ENCODE results near the gene CBX4.

Gene CBX4

DNA sequence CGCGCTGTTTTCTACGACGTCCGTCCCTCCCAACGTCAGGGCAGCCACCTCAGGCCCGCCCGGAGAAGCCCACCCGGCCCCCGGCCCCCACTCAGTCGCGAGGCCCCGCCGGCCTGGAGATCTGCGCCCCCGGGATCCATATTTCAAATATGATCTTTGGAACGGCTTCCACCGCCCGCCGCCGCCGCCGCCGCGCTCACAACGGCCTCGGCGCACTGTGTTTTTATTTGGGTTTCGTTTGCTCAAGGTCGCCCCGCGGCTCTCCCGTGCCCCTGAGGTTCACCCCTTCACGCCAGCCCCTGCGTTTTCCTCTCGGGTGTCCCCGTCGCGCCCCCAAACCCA, 4.2 kb upstream of the CBX4 start:
- H3K4me3 Mint-ChIP-seq: peak overlapping the region; percentile 71
- H3K9me3 Mint-ChIP-seq: no peaks in the 10 kb centered on the region
- peaks cover 14% of the 10 kb centered on the region for H3K4me1 Mint-ChIP-seq
- DNase-seq (ENCODE audit: low spot score in 2 of 2) (no peak), ATAC-seq (replicated peaks; ENCODE audit: extremely low read depth, poor library complexity, severe bottlenecking) (no peak)
- peaks cover 47% of the 10 kb centered on the region for H3K27me3 Mint-ChIP-seq
- no peak overlapping the region for H3K27ac Mint-ChIP-seq (ENCODE audit: low read depth)
- peaks cover 24% of the 10 kb centered on the region for H3K36me3 Mint-ChIP-seq (ENCODE audit: insufficient read depth)

DNA sequence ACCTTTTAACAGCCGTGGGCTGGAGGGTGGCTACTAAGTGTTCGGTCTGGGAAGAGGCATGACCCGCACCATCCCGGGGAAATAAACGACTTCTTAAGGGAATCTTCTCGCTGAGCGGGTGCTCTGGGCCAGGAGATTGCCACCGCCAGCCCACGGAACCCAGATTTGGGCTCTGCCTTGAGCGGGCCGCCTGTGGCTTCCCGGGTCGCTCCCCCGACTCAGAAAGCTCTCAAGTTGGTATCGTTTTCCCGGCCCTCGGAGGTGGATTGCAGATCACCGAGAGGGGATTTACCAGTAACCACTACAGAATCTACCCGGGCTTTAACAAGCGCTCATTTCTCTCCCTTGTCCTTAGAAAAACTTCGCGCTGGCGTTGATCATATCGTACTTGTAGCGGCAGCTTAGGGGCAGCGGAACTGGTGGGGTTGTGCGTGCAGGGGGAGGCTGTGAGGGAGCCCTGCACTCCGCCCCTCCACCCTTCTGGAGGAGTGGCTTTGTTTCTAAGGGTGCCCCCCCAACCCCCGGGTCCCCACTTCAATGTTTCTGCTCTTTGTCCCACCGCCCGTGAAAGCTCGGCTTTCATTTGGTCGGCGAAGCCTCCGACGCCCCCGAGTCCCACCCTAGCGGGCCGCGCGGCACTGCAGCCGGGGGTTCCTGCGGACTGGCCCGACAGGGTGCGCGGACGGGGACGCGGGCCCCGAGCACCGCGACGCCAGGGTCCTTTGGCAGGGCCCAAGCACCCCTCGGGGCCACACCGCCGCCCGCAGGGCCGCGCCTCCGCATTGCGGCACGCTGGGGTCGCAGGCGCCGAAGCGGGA, 3.6 kb upstream of the CBX4 start:
- ATAC-seq (replicated peaks; ENCODE audit: extremely low read depth, poor library complexity, severe bottlenecking): no peak
- Mint-ChIP-seq H3K4me1 (peaks cover 19% of the 10 kb centered on the region), H3K4me3 (peak overlapping the region; percentile 71), H3K9me3 (no peaks in the 10 kb centered on the region), H3K27ac (ENCODE audit: low read depth) (peak overlapping the region; percentile 32), H3K36me3 (ENCODE audit: insufficient read depth) (peaks cover 30% of the 10 kb centered on the region), H3K27me3 (peaks cover 41% of the 10 kb centered on the region)
- DNase-seq (ENCODE audit: low spot score in 2 of 2): peak; percentile 13 to 21

DNA sequence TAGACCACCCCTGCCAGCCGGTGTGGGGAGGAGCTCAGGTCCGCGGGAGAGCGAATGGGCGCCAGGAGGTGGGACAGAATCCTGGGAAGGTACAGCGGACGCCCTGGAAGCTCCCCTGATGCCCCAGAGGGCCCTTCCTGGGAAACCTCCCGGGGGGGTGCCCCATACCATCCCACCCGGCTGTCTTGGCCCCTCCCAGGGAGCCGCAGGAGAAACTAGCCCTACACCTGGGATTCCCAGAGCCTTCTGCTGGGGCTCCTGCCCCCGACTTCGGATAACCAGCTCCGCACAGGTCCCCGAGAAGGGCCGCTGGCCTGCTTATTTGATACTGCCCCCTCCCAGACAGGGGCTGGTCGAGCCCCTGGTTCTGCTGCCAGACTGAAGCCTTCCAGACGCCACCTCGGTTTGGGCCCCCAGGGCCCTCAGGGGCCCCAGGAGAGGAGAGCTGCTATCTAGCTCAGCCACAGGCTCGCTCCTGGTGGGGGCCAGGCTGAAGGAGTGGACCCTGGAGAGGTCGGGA, 3.0 kb upstream of the CBX4 start:
- H3K27me3 Mint-ChIP-seq: peaks cover 39% of the 10 kb centered on the region
- H3K27ac Mint-ChIP-seq (ENCODE audit: low read depth): peak overlapping the region; percentile 32
- peaks cover 22% of the 10 kb centered on the region for H3K4me1 Mint-ChIP-seq
- H3K36me3 Mint-ChIP-seq (ENCODE audit: insufficient read depth): peaks cover 36% of the 10 kb centered on the region
- DNase-seq (ENCODE audit: low spot score in 2 of 2) (no peak), ATAC-seq (replicated peaks; ENCODE audit: extremely low read depth, poor library complexity, severe bottlenecking) (no peak)
- H3K9me3 Mint-ChIP-seq: no peaks in the 10 kb centered on the region
- peak overlapping the region; percentile 71 for H3K4me3 Mint-ChIP-seq

DNA sequence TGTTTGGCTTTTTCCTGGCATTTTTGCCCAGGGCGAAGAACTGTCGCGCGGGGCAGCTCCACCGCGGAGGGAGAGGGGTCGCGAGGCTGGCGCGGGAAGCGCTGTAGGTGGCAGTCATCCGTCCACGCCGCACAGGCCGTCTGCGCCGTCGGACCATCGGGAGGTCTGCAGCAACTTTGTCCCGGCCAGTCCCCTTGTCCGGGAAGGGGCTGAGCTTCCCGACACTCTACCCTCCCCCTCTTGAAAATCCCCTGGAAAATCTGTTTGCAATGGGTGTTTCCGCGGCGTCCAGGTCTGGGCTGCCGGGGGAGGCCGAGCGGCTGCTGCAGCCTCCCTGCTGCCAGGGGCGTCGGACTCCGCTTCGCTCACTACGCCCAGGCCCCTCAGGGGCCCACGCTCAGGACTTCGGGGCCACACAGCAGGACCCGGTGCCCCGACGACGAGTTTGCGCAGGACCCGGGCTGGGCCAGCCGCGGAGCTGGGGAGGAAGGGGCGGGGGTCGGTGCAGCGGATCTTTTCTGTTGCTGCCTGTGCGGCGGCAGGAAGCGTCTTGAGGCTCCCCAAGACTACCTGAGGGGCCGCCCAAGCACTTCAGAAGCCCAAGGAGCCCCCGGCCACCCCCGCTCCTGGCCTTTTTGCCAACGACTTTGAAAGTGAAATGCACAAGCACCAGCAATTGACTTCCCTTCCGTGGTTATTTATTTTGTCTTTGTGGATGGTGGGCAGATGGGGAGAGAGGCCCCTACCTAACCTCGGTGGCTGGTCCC, 2.3 kb upstream of the CBX4 start:
- H3K27ac Mint-ChIP-seq (ENCODE audit: low read depth): peak overlapping the region; percentile 32
- H3K4me1 Mint-ChIP-seq: peaks cover 26% of the 10 kb centered on the region
- H3K4me3 Mint-ChIP-seq: peak overlapping the region; percentile 71
- ATAC-seq (replicated peaks; ENCODE audit: extremely low read depth, poor library complexity, severe bottlenecking) (no peak), DNase-seq (ENCODE audit: low spot score in 2 of 2) (peak in 1 of 2 donors; percentile 20)
- H3K9me3 Mint-ChIP-seq: no peaks in the 10 kb centered on the region
- peaks cover 39% of the 10 kb centered on the region for H3K27me3 Mint-ChIP-seq
- peaks cover 39% of the 10 kb centered on the region for H3K36me3 Mint-ChIP-seq (ENCODE audit: insufficient read depth)

DNA sequence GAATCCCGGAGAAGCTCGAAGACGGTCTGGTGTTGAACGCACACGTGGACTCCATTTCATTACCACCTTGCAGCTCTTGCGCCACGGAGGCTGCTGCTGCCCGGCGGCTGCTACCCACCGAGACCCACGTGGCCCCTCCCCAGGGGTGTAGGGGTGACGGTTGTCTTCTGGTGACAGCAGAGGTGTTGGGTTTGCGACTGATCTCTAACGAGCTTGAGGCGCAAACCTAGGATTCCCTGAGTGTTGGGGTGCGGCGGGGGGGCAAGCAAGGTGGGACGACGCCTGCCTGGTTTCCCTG, 1.7 kb upstream of the CBX4 start:
- Mint-ChIP-seq H3K4me3 (peak overlapping the region; percentile 98), H3K9me3 (no peaks in the 10 kb centered on the region), H3K36me3 (ENCODE audit: insufficient read depth) (peaks cover 42% of the 10 kb centered on the region), H3K27me3 (peaks cover 33% of the 10 kb centered on the region), H3K4me1 (peaks cover 28% of the 10 kb centered on the region), H3K27ac (ENCODE audit: low read depth) (peak overlapping the region; percentile 62)
- no peak for DNase-seq (ENCODE audit: low spot score in 2 of 2)
- ATAC-seq (replicated peaks; ENCODE audit: extremely low read depth, poor library complexity, severe bottlenecking): no peak

DNA sequence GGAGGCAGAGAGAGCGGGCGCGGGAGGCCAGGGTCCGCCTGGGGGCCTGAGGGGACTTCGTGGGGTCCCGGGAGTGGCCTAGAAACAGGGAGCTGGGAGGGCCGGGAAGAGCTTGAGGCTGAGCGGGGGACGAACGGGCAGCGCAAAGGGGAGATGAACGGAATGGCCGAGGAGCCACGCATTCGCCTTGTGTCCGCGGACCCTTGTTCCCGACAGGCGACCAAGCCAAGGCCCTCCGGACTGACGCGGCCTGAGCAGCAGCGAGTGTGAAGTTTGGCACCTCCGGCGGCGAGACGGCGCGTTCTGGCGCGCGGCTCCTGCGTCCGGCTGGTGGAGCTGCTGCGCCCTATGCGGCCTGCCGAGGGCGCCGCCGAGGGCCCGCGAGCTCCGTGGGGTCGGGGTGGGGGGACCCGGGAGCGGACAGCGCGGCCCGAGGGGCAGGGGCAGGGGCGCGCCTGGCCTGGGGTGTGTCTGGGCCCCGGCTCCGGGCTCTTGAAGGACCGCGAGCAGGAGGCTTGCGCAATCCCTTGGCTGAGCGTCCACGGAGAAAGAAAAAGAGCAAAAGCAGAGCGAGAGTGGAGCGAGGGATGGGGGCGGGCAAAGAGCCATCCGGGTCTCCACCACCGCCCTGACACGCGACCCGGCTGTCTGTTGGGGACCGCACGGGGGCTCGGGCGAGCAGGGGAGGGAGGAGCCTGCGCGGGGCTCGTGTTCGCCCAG, 1.2 kb upstream of the CBX4 start:
- H3K4me1 Mint-ChIP-seq: peaks cover 28% of the 10 kb centered on the region
- peaks cover 28% of the 10 kb centered on the region for H3K27me3 Mint-ChIP-seq
- H3K9me3 Mint-ChIP-seq: no peaks in the 10 kb centered on the region
- DNase-seq (ENCODE audit: low spot score in 2 of 2) (peak; percentile 17 to 24), ATAC-seq (replicated peaks; ENCODE audit: extremely low read depth, poor library complexity, severe bottlenecking) (no peak)
- peak overlapping the region; percentile 98 for H3K4me3 Mint-ChIP-seq
- H3K36me3 Mint-ChIP-seq (ENCODE audit: insufficient read depth): peaks cover 42% of the 10 kb centered on the region
- H3K27ac Mint-ChIP-seq (ENCODE audit: low read depth): peak overlapping the region; percentile 62

DNA sequence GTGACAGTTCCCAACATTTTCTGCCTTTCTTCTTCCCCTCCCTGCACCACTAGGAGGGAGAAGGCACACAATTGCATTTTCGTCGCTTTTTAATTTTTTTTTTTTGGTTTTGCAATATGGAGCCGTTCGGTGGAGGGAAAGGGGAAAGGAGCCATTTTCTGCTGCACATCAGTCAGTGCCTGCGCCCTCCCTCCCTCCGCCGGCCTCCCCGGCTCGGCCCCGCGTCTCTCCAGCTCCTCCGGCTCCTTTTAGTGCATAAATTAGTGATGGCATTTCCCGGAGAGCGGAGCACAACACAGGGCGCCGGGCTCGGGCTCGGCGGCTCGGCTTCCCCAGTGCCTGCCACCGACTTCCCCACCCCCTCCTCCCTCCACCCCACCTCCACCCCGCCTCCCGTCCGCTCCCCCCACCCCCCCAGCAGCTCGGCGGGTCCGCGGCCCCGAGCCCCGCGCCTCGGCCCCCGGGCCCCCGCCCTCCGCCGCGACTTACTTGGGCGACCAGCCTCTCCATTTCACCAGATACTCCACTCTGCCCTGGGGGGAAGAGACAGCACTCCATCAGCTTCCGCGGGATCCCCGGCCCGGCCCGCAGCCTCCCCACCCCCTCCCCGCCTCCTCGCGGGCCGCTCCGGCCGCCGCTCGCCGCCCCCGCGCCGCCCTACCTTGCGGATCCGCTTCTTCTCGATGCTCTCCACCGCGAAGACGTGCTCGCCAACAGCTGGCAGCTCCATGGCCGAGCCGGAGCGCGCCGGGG, 542 bp downstream of the CBX4 start:
- Mint-ChIP-seq H3K4me3 (peak overlapping the region; percentile 98), H3K36me3 (ENCODE audit: insufficient read depth) (peaks cover 55% of the 10 kb centered on the region), H3K9me3 (no peaks in the 10 kb centered on the region), H3K27me3 (peaks cover 22% of the 10 kb centered on the region), H3K4me1 (peaks cover 36% of the 10 kb centered on the region), H3K27ac (ENCODE audit: low read depth) (peak overlapping the region; percentile 89)
- ATAC-seq (replicated peaks; ENCODE audit: extremely low read depth, poor library complexity, severe bottlenecking) (peak; percentile 20), DNase-seq (ENCODE audit: low spot score in 2 of 2) (peak in 1 of 2 donors; percentile 48)

DNA sequence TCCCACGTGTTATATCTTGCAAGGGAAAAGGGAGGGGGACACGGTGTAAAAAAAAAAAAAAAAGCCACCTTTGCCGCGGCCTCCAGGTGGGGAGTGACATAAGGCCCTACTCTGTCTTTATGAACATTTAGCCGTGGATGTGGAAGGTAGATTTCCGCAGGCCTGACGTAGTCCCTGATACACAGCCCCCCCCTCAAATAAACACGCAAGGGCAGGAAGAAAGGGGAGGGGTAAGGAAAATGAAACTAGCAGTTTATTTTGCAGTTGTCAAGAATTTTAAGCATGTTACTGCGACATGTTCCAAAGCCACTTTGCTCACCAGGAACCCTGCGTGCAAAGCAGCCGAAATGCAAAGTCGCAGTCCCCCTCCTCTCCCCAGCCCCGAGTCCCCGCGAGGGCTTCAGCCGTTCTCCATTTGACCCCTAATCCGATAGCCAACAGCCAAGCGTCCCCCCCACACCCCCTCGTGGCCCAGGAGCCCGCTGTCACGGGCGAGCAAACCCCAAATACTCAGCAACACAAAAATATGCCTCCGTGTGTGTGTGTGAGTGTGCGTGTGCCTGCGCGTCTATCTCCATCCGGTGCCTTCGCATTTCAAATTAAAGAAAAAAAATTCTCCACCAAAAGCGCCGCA, 1.2 kb downstream of the CBX4 start:
- Mint-ChIP-seq H3K27ac (ENCODE audit: low read depth) (peak overlapping the region; percentile 89), H3K4me3 (peak overlapping the region; percentile 98), H3K9me3 (no peaks in the 10 kb centered on the region), H3K36me3 (ENCODE audit: insufficient read depth) (peaks cover 60% of the 10 kb centered on the region), H3K4me1 (peaks cover 40% of the 10 kb centered on the region), H3K27me3 (peaks cover 15% of the 10 kb centered on the region)
- ATAC-seq (replicated peaks; ENCODE audit: extremely low read depth, poor library complexity, severe bottlenecking): peak; percentile 29
- peak in 1 of 2 donors; percentile 44 for DNase-seq (ENCODE audit: low spot score in 2 of 2)

DNA sequence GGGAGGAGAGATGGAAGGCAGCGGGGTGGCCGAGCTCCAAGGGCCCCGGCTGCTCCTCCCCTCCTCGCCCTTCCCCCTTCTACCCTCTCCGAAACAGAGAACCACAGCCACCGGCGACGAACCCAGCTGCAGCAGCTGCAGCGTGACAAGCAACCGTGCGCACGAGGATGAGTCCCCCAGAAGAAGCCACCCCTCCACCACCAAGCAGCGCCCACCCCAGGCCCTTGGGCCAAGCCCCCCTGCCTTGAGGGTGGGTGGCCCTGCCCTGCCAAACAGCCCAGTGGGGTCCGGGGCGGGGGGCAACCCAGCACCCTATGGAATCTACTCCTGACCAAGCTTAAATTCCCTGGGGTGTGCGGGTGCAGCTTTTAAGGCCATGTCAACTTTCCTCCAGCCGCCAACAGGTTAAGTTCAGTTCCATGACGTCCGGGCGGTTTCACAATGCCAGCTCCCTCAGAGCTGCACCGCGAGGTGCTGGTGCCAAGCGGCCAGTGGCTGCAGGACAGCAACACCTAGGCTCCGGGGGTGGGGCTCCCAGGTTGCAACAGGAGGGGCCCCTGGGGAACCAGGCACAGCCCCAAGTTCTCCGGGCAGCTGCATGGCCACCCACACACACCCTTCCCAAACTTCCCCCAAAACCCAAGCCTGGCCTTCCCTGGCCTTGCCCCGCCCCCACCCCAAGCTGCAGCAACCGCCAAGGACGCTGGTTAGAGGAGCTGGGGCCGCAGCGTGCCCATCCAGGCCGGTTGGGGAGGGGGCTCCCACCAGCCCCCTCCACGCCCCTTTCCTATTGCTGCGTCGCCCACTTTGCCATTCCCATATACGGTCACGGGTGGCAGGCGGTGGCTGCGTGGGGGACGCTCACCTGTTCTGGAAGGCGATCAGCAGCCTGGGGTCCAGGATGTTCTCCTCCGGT, 2.0 kb downstream of the CBX4 start:
- ATAC-seq (replicated peaks; ENCODE audit: extremely low read depth, poor library complexity, severe bottlenecking): peak; percentile 34

DNA sequence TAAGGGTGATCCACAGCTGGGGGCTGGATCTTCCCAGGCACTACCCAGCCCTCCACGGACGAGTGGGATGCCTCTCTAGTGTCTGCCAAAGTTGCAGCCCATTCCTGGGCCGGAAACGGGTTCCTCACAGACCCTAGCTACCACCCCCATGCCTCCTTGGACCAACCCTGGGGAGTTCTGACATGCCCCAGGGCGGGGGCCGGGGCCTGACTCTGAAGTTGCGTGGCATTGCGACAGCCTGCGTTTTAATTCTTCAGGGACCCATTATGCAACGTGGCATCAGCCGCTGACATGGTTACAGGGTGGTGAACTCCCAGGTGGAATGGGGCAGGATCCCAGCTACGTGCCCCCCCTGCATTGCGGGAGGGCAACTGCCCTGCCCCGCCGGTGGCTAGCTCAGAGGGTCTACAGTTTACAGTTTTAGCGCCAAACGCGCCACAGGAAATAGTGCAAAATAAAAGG, 2.7 kb downstream of the CBX4 start:
- DNase-seq (ENCODE audit: low spot score in 2 of 2): no peak
- Mint-ChIP-seq H3K27ac (ENCODE audit: low read depth) (peak overlapping the region; percentile 79), H3K4me3 (peak overlapping the region; percentile 98), H3K36me3 (ENCODE audit: insufficient read depth) (peaks cover 57% of the 10 kb centered on the region), H3K9me3 (no peaks in the 10 kb centered on the region), H3K27me3 (peaks cover under 1% of the 10 kb centered on the region), H3K4me1 (peaks cover 29% of the 10 kb centered on the region)
- ATAC-seq (replicated peaks; ENCODE audit: extremely low read depth, poor library complexity, severe bottlenecking): no peak

More for the DNA sequence above, 2.0 kb downstream of the CBX4 start:
- Mint-ChIP-seq H3K27me3 (peaks cover 8% of the 10 kb centered on the region), H3K9me3 (no peaks in the 10 kb centered on the region), H3K27ac (ENCODE audit: low read depth) (peak overlapping the region; percentile 89), H3K4me1 (peaks cover 35% of the 10 kb centered on the region), H3K36me3 (ENCODE audit: insufficient read depth) (peaks cover 61% of the 10 kb centered on the region), H3K4me3 (peak overlapping the region; percentile 98)
- DNase-seq (ENCODE audit: low spot score in 2 of 2): peak; percentile 35 to 52
